GM12874 (cell line): ENCODE results near the gene NR6A1.

Source experiments
- CTCF ChIP-seq: IDR thresholded peaks from 2 replicates; pipeline ENCODE4 v1.5.1; 2011; ENCODE audit warnings: low read depth, mild to moderate bottlenecking, control low read depth, low read length, moderate library complexity; ENCODE audit not compliant: insufficient read depth

The NR6A1 gene

GRCh38 chr9:124710766-124711165, 60.3 kb downstream of the NR6A1 start:
- TF ChIP-seq CTCF, result no peak

- no peak for TF ChIP-seq CTCF
These were observed 61.8 kb downstream of the NR6A1 start for GRCh38 chr9:124709292-124709690.

GRCh38 chr9:124708633-124709291, 62.3 kb downstream of the NR6A1 start:
- no peak for TF ChIP-seq CTCF

GRCh38 chr9:124708074-124708473, 63.0 kb downstream of the NR6A1 start:
- no peak for TF ChIP-seq CTCF

GRCh38 chr9:124707666-124708065, 63.4 kb downstream of the NR6A1 start:
- TF ChIP-seq CTCF, result no peak

GRCh38 chr9:124706685-124707084, 64.4 kb downstream of the NR6A1 start:
- TF ChIP-seq CTCF, result no peak

- TF ChIP-seq CTCF, result no peak
These were observed 71.5 kb downstream of the NR6A1 start for GRCh38 chr9:124699575-124699974.
